Heart left ventricle (tissue), 13 donors: ENCODE results near the gene PALM.

Experiments used
- CTCF ChIP-seq, 12 donors: fragments of 200-600 bp; sonication (generic) in 4 of 12; IDR thresholded peaks; one replicate each; pipeline versions ENCODE4 v1.5.0 to v1.8.0; 2018 to 2022; ENCODE audit warnings: antibody characterized with exemption in 12 of 12, mild to moderate bottlenecking in 5 of 12
- POLR2A ChIP-seq, 2 donors: fragments of 450-650 bp; IDR thresholded peaks; one replicate each; pipeline ENCODE4 v1.6.1; 2017; ENCODE audit warnings: antibody characterized with exemption in 2 of 2, mild to moderate bottlenecking in 2 of 2, moderate library complexity in 2 of 2
- donor health status: ischemic (EF 13 %, LVEDD 7.1; RV severe dilation, severe dysfunction).
- donor health status: DM: no; HTN: yes; CAD: no.
- donor health status: DM: no; HTN: no; CAD: no.
- donor health status: ischemic (EF 25% LVEDD 6.9; RV normal size, moderate dysfunction).
- donor health status: ischemic (EF 25% LVEDD 5.7; RV mildly dilated, moderate dysfunction).
- donor health status: ischemic (EF 35%, LVEDD 5.7; RV mildly dilated, moderate dysfunction).
- donor health status: nonischemic (EF 11% LVEDD 7.7; RV severe dilation, severe dysfunction).
- donor health status: DM: yes; HTN: yes; CAD: no.
- donor health status: PGD.
- donor health status: ischemic (EF 29% LVEDD 5.4; RV normal size, mild dysfunction).
- donor health status: nonischemic (EF 23%, LVEDD 6.1; RV moderate dilation, normal function).

- TF ChIP-seq CTCF (IDR thresholded peaks at IDR 0.05) = no peak
- no peak for TF ChIP-seq POLR2A (IDR thresholded peaks at IDR 0.05)
Measured at GRCh38 chr19:678791-679388, 29.8 kb upstream of the PALM start.
